Fibroblast of lung (primary cell): ENCODE data around the gene SLC6A19. TPM values are rescaled to one million over a fixed set of nuclear protein-coding genes. Genes with fewer than 3 reads are reported as not detected.
A peak's percentile ranks its signal among the peaks of the same experiment; 100 is the strongest.

Experiments
- DNase-seq, 2 donors: peaks; one replicate each; pipeline versions ENCODE4 v3.0.0 to v3.0.0-alpha.2; 2010; ENCODE audit warnings: low read depth in 2 of 2
- H2AFZ ChIP-seq: 2 replicates; pipeline ENCODE4 v1.5.1; 2012; ENCODE audit warnings: low read length, control low read depth, inconsistent platforms
- H3K27ac ChIP-seq: 2 replicates; pipeline ENCODE4 v1.5.1; 2011; ENCODE audit warnings: low read length, control low read depth; ENCODE audit not compliant: insufficient read depth
- H3K27me3 ChIP-seq: 2 replicates; pipeline ENCODE4 v1.5.1; 2011; ENCODE audit warnings: mild to moderate bottlenecking, low read length; ENCODE audit not compliant: control insufficient read depth, insufficient read depth
- H3K36me3 ChIP-seq: 2 replicates; pipeline ENCODE4 v1.5.1; 2011; ENCODE audit warnings: low read length; ENCODE audit not compliant: control insufficient read depth, insufficient read depth
- H3K4me1 ChIP-seq: 2 replicates; pipeline ENCODE4 v1.5.1; 2011; ENCODE audit warnings: low read length; ENCODE audit not compliant: control insufficient read depth, insufficient read depth; ENCODE audit errors: extremely low read depth
- H3K4me2 ChIP-seq: 2 replicates; pipeline ENCODE4 v1.5.1; 2011; ENCODE audit warnings: low read length, control low read depth; ENCODE audit not compliant: insufficient read depth; ENCODE audit errors: extremely low read depth
- H3K4me3 ChIP-seq, 4 experiments: fragments of 200-600 bp in 1 of 4; sonication (generic) in 1 of 4; replicated peaks in 1 of 4; 2 replicates each; pipeline ENCODE4 v1.5.1; 2011 to 2016; ENCODE audit warnings: low read length in 4 of 4, low read depth in 3 of 4, mild to moderate bottlenecking in 3 of 4, control low read depth in 2 of 4, inconsistent platforms in 1 of 4, mixed read lengths in 1 of 4; ENCODE audit not compliant: insufficient read depth in 1 of 4; ENCODE audit errors: control extremely low read depth in 1 of 4
- H3K79me2 ChIP-seq: 2 replicates; pipeline ENCODE4 v1.5.1; 2012; ENCODE audit warnings: mild to moderate bottlenecking, low read length, inconsistent platforms; ENCODE audit not compliant: control insufficient read depth, insufficient read depth
- H3K9ac ChIP-seq: 2 replicates; pipeline ENCODE4 v1.5.1; 2011; ENCODE audit warnings: mild to moderate bottlenecking, low read length, control low read depth; ENCODE audit not compliant: insufficient read depth
- H3K9me3 ChIP-seq: 2 replicates; pipeline ENCODE4 v1.5.1; 2012; ENCODE audit warnings: low read depth, low read length; ENCODE audit not compliant: control insufficient read depth, insufficient read depth
- H4K20me1 ChIP-seq: 2 replicates; pipeline ENCODE4 v1.5.1; 2011; ENCODE audit warnings: low read length; ENCODE audit not compliant: control insufficient read depth, insufficient read depth; ENCODE audit errors: extremely low read depth
- CTCF ChIP-seq, 2 donors: IDR thresholded peaks in 1 of 2; conservative IDR thresholded peaks in 1 of 2; 1 replicate in 1 of 2; 2 replicates in 1 of 2; pipeline ENCODE4 v1.5.1; 2011 to 2012; ENCODE audit warnings: low read length in 2 of 2, control low read depth in 1 of 2, inconsistent platforms in 1 of 2, low read depth in 1 of 2, mild to moderate bottlenecking in 1 of 2
- EZH2 ChIP-seq: IDR thresholded peaks from 2 replicates; pipeline ENCODE4 v1.5.1; 2012; ENCODE audit warnings: low read length, control low read depth, mild to moderate bottlenecking; ENCODE audit errors: missing control alignments
- polyA plus RNA-seq, 2 donors: library from polyadenylated mRNA; depleted of rRNA in 1 of 2; stranded (reverse) in 1 of 2; unstranded in 1 of 2; fragments of >200 nt; gene quantifications; 2 replicates each; pipeline ENCODE4 v1.2.1, GENCODE V29; 2011 to 2012; ENCODE audit warnings: missing spikeins in 1 of 2
- total RNA-seq: library from RNA; depleted of rRNA; stranded (reverse); fragments of >200 nt; gene quantifications from 2 replicates; pipeline ENCODE4 v1.2.1, GENCODE V29; 2014

SLC6A19 gene
- total and polyA plus RNA-seq, 2 donors (not counting 1 experiment from before 2014, with no cell fraction given): not detected

- no peak overlapping the region for H3K4me2 ChIP-seq
- H3K9me3 ChIP-seq: no peaks in the 10 kb centered on the region
- H3K27ac ChIP-seq: no peak overlapping the region
- H3K27me3 ChIP-seq: no peaks in the 10 kb centered on the region
- DNase-seq: no peak
- no peak overlapping the region for H3K9ac ChIP-seq
- no peaks in the 10 kb centered on the region for H3K79me2 ChIP-seq
- no peaks in the 10 kb centered on the region for H4K20me1 ChIP-seq
- H3K36me3 ChIP-seq: no peaks in the 10 kb centered on the region
- H2AFZ ChIP-seq: no peak overlapping the region
- no peak overlapping the region for H3K4me3 ChIP-seq
- H3K4me1 ChIP-seq: no peaks in the 10 kb centered on the region
- TF ChIP-seq CTCF (conservative IDR thresholded peaks at IDR 0.05 in 1 of 2, IDR thresholded peaks at IDR 0.05 in 1 of 2; ENCODE audit: low read depth in 1 of 2, low read length in 2 of 2) (no peak), EZH2 (no peak)
Measured at GRCh38 chr5:1173485-1174070, 27.8 kb upstream of the SLC6A19 start.

GRCh38 chr5:1174122-1174936 lies 27.1 kb upstream of the SLC6A19 start:
- Histone ChIP-seq H4K20me1 (no peaks in the 10 kb centered on the region), H3K27me3 (no peaks in the 10 kb centered on the region), H3K4me3 (no peak overlapping the region), H3K36me3 (no peaks in the 10 kb centered on the region), H3K4me1 (no peaks in the 10 kb centered on the region), H3K9ac (no peak overlapping the region), H3K79me2 (no peaks in the 10 kb centered on the region), H3K4me2 (no peak overlapping the region), H3K9me3 (no peaks in the 10 kb centered on the region), H3K27ac (no peak overlapping the region), H2AFZ (no peak overlapping the region)
- TF ChIP-seq EZH2 (no peak), CTCF (conservative IDR thresholded peaks at IDR 0.05 in 1 of 2, IDR thresholded peaks at IDR 0.05 in 1 of 2; ENCODE audit: low read depth in 1 of 2, low read length in 2 of 2) (peak; percentile 43 to 75)
- DNase-seq: peak; percentile 62 to 75

GRCh38 chr5:1175015-1175414 lies 26.4 kb upstream of the SLC6A19 start:
- no peak for DNase-seq
- Histone ChIP-seq H3K36me3 (no peaks in the 10 kb centered on the region), H3K27me3 (no peaks in the 10 kb centered on the region), H3K4me3 (no peak overlapping the region), H3K4me1 (no peaks in the 10 kb centered on the region), H3K79me2 (no peaks in the 10 kb centered on the region), H3K9me3 (no peaks in the 10 kb centered on the region), H3K4me2 (no peak overlapping the region), H4K20me1 (no peaks in the 10 kb centered on the region), H2AFZ (no peak overlapping the region), H3K9ac (no peak overlapping the region), H3K27ac (no peak overlapping the region)
- TF ChIP-seq CTCF (conservative IDR thresholded peaks at IDR 0.05 in 1 of 2, IDR thresholded peaks at IDR 0.05 in 1 of 2; ENCODE audit: low read depth in 1 of 2, low read length in 2 of 2) (no peak), EZH2 (no peak)
